Endothelial cell of umbilical vein (primary cell): Measurements from ENCODE around the gene ZSCAN1. TPM values are rescaled to one million over a fixed set of nuclear protein-coding genes. Genes with fewer than 3 reads are reported as not detected.
"Not testable (repeated sequence)": the region's sequence is repeated elsewhere in the genome, so short reads cannot be mapped to it uniquely, and the experiment has no call there.

Source experiments
- BruUV-seq: library from RNA; stranded (reverse); fragments of 400-500 nt; replicated peaks from 2 replicates; lab custom pipeline; 2021; lab: Mats Ljungman, UMichigan
- CTCF ChIA-PET: fragments of 300-600, 350-600 bp; sonication (Branson Sonifier 250); formaldehyde crosslinking; loops from one replicate; lab custom pipeline; 2021; ENCODE audit warnings: antibody characterized with exemption, inconsistent platforms; lab: Charles Lee
- POLR2A ChIA-PET: fragments of 300-600, 350-600 bp; sonication (Branson Sonifier 250); formaldehyde crosslinking; loops from one replicate; lab custom pipeline; 2021; ENCODE audit warnings: antibody characterized with exemption, inconsistent platforms; lab: Charles Lee
- DNase-seq: peaks from one replicate; pipeline ENCODE4 v3.0.0-alpha.2; 2011; ENCODE audit warnings: low read depth, low spot score
- FAIRE-seq: peaks from 2 replicates; lab custom pipeline; 2011; peaks lifted over from hg19 to GRCh38; lab: Jason Lieb, UNC
- H2AFZ ChIP-seq: 2 replicates; pipeline ENCODE4 v1.6.0; 2012; ENCODE audit warnings: low read depth, low read length, control low read depth, inconsistent platforms
- H3K27ac ChIP-seq: 2 replicates; pipeline ENCODE4 v1.5.1; 2011; ENCODE audit warnings: low read depth, mild to moderate bottlenecking, control low read depth, low read length, moderate library complexity; ENCODE audit not compliant: insufficient read depth
- H3K27me3 ChIP-seq, 2 experiments: 2 replicates each; pipeline versions ENCODE4 v1.6.0 to v1.6.1; 2011; ENCODE audit warnings: low read length in 2 of 2, mixed read lengths in 1 of 2; ENCODE audit not compliant: control insufficient read depth in 2 of 2, insufficient read depth in 2 of 2
- H3K36me3 ChIP-seq, 2 experiments: 2 replicates in 1 of 2; 3 replicates in 1 of 2; pipeline ENCODE4 v1.5.1; 2011; ENCODE audit warnings: low read length in 2 of 2, mild to moderate bottlenecking in 1 of 2, moderate library complexity in 1 of 2; ENCODE audit not compliant: control insufficient read depth in 2 of 2, insufficient read depth in 2 of 2; ENCODE audit errors: extremely low read depth in 1 of 2
- H3K4me1 ChIP-seq: 3 replicates; pipeline ENCODE4 v1.5.1; 2011; ENCODE audit warnings: mild to moderate bottlenecking, low read length; ENCODE audit not compliant: control insufficient read depth, insufficient read depth; ENCODE audit errors: extremely low read depth
- H3K4me2 ChIP-seq: 2 replicates; pipeline ENCODE4 v1.6.1; 2011; ENCODE audit warnings: low read length, control low read depth, mixed read lengths; ENCODE audit not compliant: insufficient read depth
- H3K4me3 ChIP-seq, 3 experiments: fragments of 200-600 bp in 1 of 3; sonication (generic), shearing (Covaris generic) in 1 of 3; replicated peaks in 1 of 3; 2 replicates each; pipeline ENCODE4 v1.5.1; 2011 to 2016; ENCODE audit warnings: control low read depth in 3 of 3, low read length in 3 of 3, mild to moderate bottlenecking in 2 of 3, inconsistent platforms in 1 of 3, low read depth in 1 of 3, moderate library complexity in 1 of 3; ENCODE audit not compliant: insufficient read depth in 1 of 3
- H3K79me2 ChIP-seq: 2 replicates; pipeline ENCODE4 v1.6.0; 2012; ENCODE audit warnings: low read length, inconsistent platforms; ENCODE audit not compliant: control insufficient read depth, insufficient read depth
- H3K9ac ChIP-seq: replicated peaks from 2 replicates; pipeline ENCODE3; 2011; ENCODE audit warnings: low read length, control low read depth; ENCODE audit not compliant: insufficient read depth; ENCODE audit errors: extremely low read depth
- H3K9me1 ChIP-seq: replicated peaks from 3 replicates; pipeline ENCODE4 v1.6.0; 2011; ENCODE audit warnings: mild to moderate bottlenecking, low read length; ENCODE audit not compliant: control insufficient read depth, insufficient read depth; ENCODE audit errors: extremely low read depth
- H3K9me3 ChIP-seq: replicated peaks from 2 replicates; pipeline ENCODE4 v1.5.1; 2012; ENCODE audit warnings: low read length, inconsistent platforms; ENCODE audit not compliant: control insufficient read depth, insufficient read depth
- H4K20me1 ChIP-seq: replicated peaks from 2 replicates; pipeline ENCODE3; 2011; ENCODE audit warnings: mild to moderate bottlenecking, low read length; ENCODE audit not compliant: control insufficient read depth, insufficient read depth; ENCODE audit errors: extremely low read depth
- CTCF ChIP-seq, 2 donors: IDR thresholded peaks; 1 replicate in 1 of 2; 2 replicates in 1 of 2; pipeline ENCODE4 v1.5.1; 2011; ENCODE audit warnings: low read length in 2 of 2, mild to moderate bottlenecking in 2 of 2, moderate library complexity in 2 of 2, control low read depth in 1 of 2, inconsistent platforms in 1 of 2, low read depth in 1 of 2; ENCODE audit not compliant: insufficient read depth in 1 of 2; ENCODE audit errors: extremely low read depth in 1 of 2
- EZH2 ChIP-seq: IDR thresholded peaks from 2 replicates; pipeline ENCODE4 v1.6.1; 2012; ENCODE audit warnings: borderline replicate concordance, low read depth, mild to moderate bottlenecking, moderate library complexity, low read length, inconsistent platforms; ENCODE audit not compliant: severe bottlenecking
- FOS ChIP-seq: IDR thresholded peaks from 2 replicates; pipeline ENCODE4 v1.6.1; 2011; ENCODE audit warnings: mild to moderate bottlenecking, low read length, moderate library complexity, borderline replicate concordance; ENCODE audit not compliant: insufficient read depth
- GATA2 ChIP-seq: IDR thresholded peaks from 2 replicates; pipeline ENCODE4 v1.7.0; 2011; ENCODE audit warnings: low read depth, mild to moderate bottlenecking, moderate library complexity, mixed read lengths, low read length; ENCODE audit not compliant: insufficient read length, insufficient read depth
- JUN ChIP-seq: IDR thresholded peaks from 2 replicates; pipeline ENCODE4 v1.6.1; 2011; ENCODE audit warnings: borderline replicate concordance, low read depth; ENCODE audit not compliant: insufficient read length, insufficient read depth
- MAX ChIP-seq: IDR thresholded peaks from 2 replicates; pipeline ENCODE4 v1.6.1; 2011; ENCODE audit not compliant: insufficient read depth, insufficient read length
- MYC ChIP-seq: IDR thresholded peaks from one replicate; pipeline ENCODE4 v1.6.1; 2011; ENCODE audit warnings: mild to moderate bottlenecking, low read depth, low read length
- POLR2A ChIP-seq: IDR thresholded peaks from 2 replicates; pipeline ENCODE4 v1.6.1; 2012; ENCODE audit warnings: low read depth, mild to moderate bottlenecking, control low read depth, low read length
- POLR2AphosphoS5 ChIP-seq: IDR thresholded peaks from 2 replicates; pipeline ENCODE4 v1.6.1; 2012; ENCODE audit warnings: low read depth, mild to moderate bottlenecking, control low read depth, low read length, moderate library complexity; ENCODE audit not compliant: insufficient read depth
- dilution Hi-C: fragments of 300-500 bp; cut with MboI; formaldehyde crosslinking; loops from one replicate; pipeline ENCODE4 v1.15.0; 2019; ENCODE audit warnings: low sequenced_read_pairs; ENCODE audit not compliant: extremely low pct_ligation_motif_present
- intact Hi-C: fragments of 100-400 bp; cut with micrococcal nuclease; formaldehyde crosslinking; loops from one replicate; pipeline ENCODE4 v1.10.0; 2022
- polyA plus RNA-seq, 4 experiments: library from polyadenylated mRNA; depleted of rRNA in 3 of 4; stranded (reverse) in 3 of 4; unstranded in 1 of 4; fragments of >200 nt; gene quantifications; 2 replicates each; pipeline versions ENCODE4 v1.2.1 to v1.2.3, GENCODE V29; 2011 to 2012; ENCODE audit warnings: missing spikeins in 1 of 4
- total RNA-seq: library from RNA; stranded (reverse); gene quantifications from 2 replicates; pipeline ENCODE4 v1.2.3, GENCODE V29; 2021

ZSCAN1 gene
- total and polyA plus RNA-seq, 2 donors (not counting 3 experiments of a cell fraction or from before 2014, with no cell fraction given): 0.10 TPM; not detected in 1

- peaks cover 5% of the 10 kb centered on the region for H3K9me3 ChIP-seq
- H3K9me1 ChIP-seq: no peaks in the 10 kb centered on the region
- no peak overlapping the region for H2AFZ ChIP-seq
- no peaks in the 10 kb centered on the region for H3K27me3 ChIP-seq
- H3K9ac ChIP-seq: no peak overlapping the region
- dilution Hi-C loops: no loop called here
- POLR2A ChIA-PET: no interaction called here
- no TSS peak for BruUV-seq
- peaks cover 0 to 5% of the 10 kb centered on the region in 2 experiments for H3K36me3 ChIP-seq
- TF ChIP-seq JUN (no peak), POLR2A (no peak), GATA2 (no peak), POLR2AphosphoS5 (no peak), FOS (no peak), CTCF (IDR thresholded peaks at IDR 0.05; ENCODE audit: extremely low read depth in 1 of 2, insufficient read depth in 1 of 2, low read depth in 1 of 2, low read length in 2 of 2) (no peak), MAX (no peak), EZH2 (no peak), MYC (no peak)
- DNase-seq: no peak
- no peak overlapping the region for H3K4me2 ChIP-seq
- no peaks in the 10 kb centered on the region for H4K20me1 ChIP-seq
- FAIRE-seq: no peak
- CTCF ChIA-PET: no interaction called here
- intact Hi-C loops: loop anchor here (10.0 kb wide), 2 partner anchors 148 to 372 kb away; partner anchors contain the start of genes ZNF211 and ZNF329
- H3K79me2 ChIP-seq: no peaks in the 10 kb centered on the region
- peaks cover 3% of the 10 kb centered on the region for H3K4me1 ChIP-seq
- no peak overlapping the region for H3K4me3 ChIP-seq
- no peak overlapping the region for H3K27ac ChIP-seq
Observed at GRCh38 chr19:58007285-58007684, 26.5 kb upstream of the ZSCAN1 start.

- H3K4me3 ChIP-seq, POLR2A ChIA-PET, dilution Hi-C loops, H3K4me2 ChIP-seq, H3K36me3 ChIP-seq, FAIRE-seq, H3K27me3 ChIP-seq, H3K9me1 ChIP-seq, H3K4me1 ChIP-seq, DNase-seq, CTCF ChIA-PET, H3K27ac ChIP-seq, H4K20me1 ChIP-seq, H3K79me2 ChIP-seq, H3K9me3 ChIP-seq, BruUV-seq, H3K9ac ChIP-seq, H2AFZ ChIP-seq: not testable (repeated sequence)
- intact Hi-C loops: loop anchor here (10.0 kb wide), 2 partner anchors 146 to 374 kb away; partner anchors contain the start of genes ZNF211 and ZNF329
Observed at GRCh38 chr19:58008877-58009276, 24.9 kb upstream of the ZSCAN1 start.
